Mucosa of rectum (tissue), 2 donors: ENCODE results near the gene CRMP1.

Source experiments
- H3K27ac ChIP-seq, 2 donors: one replicate each; pipeline ENCODE4 v1.7.0; 2013; ENCODE audit warnings: inconsistent platforms in 2 of 2, low read depth in 2 of 2, low read length in 2 of 2
- H3K27me3 ChIP-seq, 2 donors: one replicate each; pipeline ENCODE4 v1.7.0; 2013; ENCODE audit warnings: low read length in 2 of 2; ENCODE audit not compliant: control insufficient read depth in 2 of 2, insufficient read depth in 2 of 2
- H3K36me3 ChIP-seq, 2 donors: one replicate each; pipeline ENCODE4 v1.7.0; 2013; ENCODE audit warnings: low read length in 2 of 2; ENCODE audit not compliant: control insufficient read depth in 2 of 2, insufficient read depth in 2 of 2
- H3K4me1 ChIP-seq, 2 donors: one replicate each; pipeline ENCODE4 v1.7.0; 2013; ENCODE audit warnings: low read length in 2 of 2, mild to moderate bottlenecking in 1 of 2; ENCODE audit not compliant: control insufficient read depth in 2 of 2, insufficient read depth in 2 of 2
- H3K4me3 ChIP-seq, 2 donors: one replicate each; pipeline ENCODE4 v1.7.0; 2013; ENCODE audit warnings: low read length in 2 of 2
- H3K9ac ChIP-seq, 2 donors: one replicate each; pipeline ENCODE4 v1.7.0; 2013; ENCODE audit warnings: low read length in 2 of 2, low read depth in 1 of 2, mild to moderate bottlenecking in 1 of 2
- H3K9me3 ChIP-seq, 2 donors: one replicate each; pipeline ENCODE4 v1.7.0; 2013; ENCODE audit warnings: low read length in 2 of 2; ENCODE audit not compliant: control insufficient read depth in 2 of 2
- donor health status: healthy.
- donor health status: Normal muscosa, but diverticular disease.

CRMP1 gene

GRCh38 chr4:5776510-5776909 lies 116.4 kb downstream of the CRMP1 start:
- H3K27ac ChIP-seq: no peak overlapping the region
- peaks cover 0 to 2% of the 10 kb centered on the region in 2 donors for H3K36me3 ChIP-seq
- H3K9ac ChIP-seq: no peak overlapping the region
- H3K4me3 ChIP-seq: no peak overlapping the region
- H3K9me3 ChIP-seq: peaks cover 0 to 5% of the 10 kb centered on the region in 2 donors
- H3K4me1 ChIP-seq: no peaks in the 10 kb centered on the region
- no peaks in the 10 kb centered on the region for H3K27me3 ChIP-seq

- Histone ChIP-seq H3K27ac (no peak overlapping the region), H3K9me3 (peaks cover 0 to 5% of the 10 kb centered on the region in 2 donors), H3K36me3 (peaks cover 0 to 2% of the 10 kb centered on the region in 2 donors), H3K27me3 (no peaks in the 10 kb centered on the region), H3K9ac (no peak overlapping the region), H3K4me3 (no peak overlapping the region), H3K4me1 (no peaks in the 10 kb centered on the region)
Measured at GRCh38 chr4:5774416-5775036, 118.4 kb downstream of the CRMP1 start.

- no peaks in the 10 kb centered on the region for H3K4me1 ChIP-seq
- peaks cover 0 to 5% of the 10 kb centered on the region in 2 donors for H3K9me3 ChIP-seq
- no peak overlapping the region for H3K27ac ChIP-seq
- no peaks in the 10 kb centered on the region for H3K27me3 ChIP-seq
- H3K9ac ChIP-seq: no peak overlapping the region
- H3K4me3 ChIP-seq: no peak overlapping the region
- peaks cover 0 to 2% of the 10 kb centered on the region in 2 donors for H3K36me3 ChIP-seq
Measured at GRCh38 chr4:5773271-5773555, 119.7 kb downstream of the CRMP1 start.

GRCh38 chr4:5772528-5773270 lies 120.2 kb downstream of the CRMP1 start:
- Histone ChIP-seq H3K27me3 (no peaks in the 10 kb centered on the region), H3K9me3 (peaks cover 0 to 5% of the 10 kb centered on the region in 2 donors), H3K4me3 (no peak overlapping the region), H3K4me1 (no peaks in the 10 kb centered on the region), H3K9ac (no peak overlapping the region), H3K27ac (no peak overlapping the region), H3K36me3 (peaks cover 0 to 2% of the 10 kb centered on the region in 2 donors)
